ENCODE measurements around the gene NBPF11.
"Not testable (repeated sequence)": the region's sequence is repeated elsewhere in the genome, so short reads cannot be mapped to it uniquely, and the experiment has no call there.

The NBPF11 gene

GRCh38 chr1:148149050-148149815, 2.8 kb downstream of the NBPF11 start:
- not testable (repeated sequence) for DNase-seq

- DNase-seq: not testable (repeated sequence)
Measured at GRCh38 chr1:148147052-148147838, 4.8 kb downstream of the NBPF11 start.

GRCh38 chr1:148146191-148146997, 5.7 kb downstream of the NBPF11 start:
- not testable (repeated sequence) for DNase-seq

GRCh38 chr1:148143223-148143622, 8.9 kb downstream of the NBPF11 start:
- not testable (repeated sequence) for DNase-seq

GRCh38 chr1:148141936-148142335, 10.1 kb downstream of the NBPF11 start:
- DNase-seq: not testable (repeated sequence)

GRCh38 chr1:148138606-148139005, 13.5 kb downstream of the NBPF11 start:
- DNase-seq: not testable (repeated sequence)

- not testable (repeated sequence) for DNase-seq
Measured at GRCh38 chr1:148122341-148122740, 29.7 kb downstream of the NBPF11 start.

GRCh38 chr1:148120395-148120794, 31.7 kb downstream of the NBPF11 start:
- DNase-seq: peak in 1 of 2 experiments; percentile 19

- not testable (repeated sequence) for DNase-seq
Measured at GRCh38 chr1:148095732-148096131, 56.3 kb downstream of the NBPF11 start.

GRCh38 chr1:148086196-148086595, 65.9 kb downstream of the NBPF11 start:
- peak; percentile 66 to 72 for DNase-seq

- not testable (repeated sequence) for DNase-seq
Measured at GRCh38 chr1:148081205-148081604, 70.9 kb downstream of the NBPF11 start.

- DNase-seq: not testable (repeated sequence)
Measured at GRCh38 chr1:148078632-148079519, 73.2 kb downstream of the NBPF11 start.

- DNase-seq: not testable (repeated sequence)
Measured at GRCh38 chr1:148078090-148078489, 74.0 kb downstream of the NBPF11 start.

- not testable (repeated sequence) for DNase-seq
Measured at GRCh38 chr1:148077458-148077857, 74.6 kb downstream of the NBPF11 start.

GRCh38 chr1:148073392-148073791, 78.7 kb downstream of the NBPF11 start:
- not testable (repeated sequence) for DNase-seq

- DNase-seq: not testable (repeated sequence)
Measured at GRCh38 chr1:148068606-148069005, 83.5 kb downstream of the NBPF11 start.

GRCh38 chr1:148068201-148068600, 83.9 kb downstream of the NBPF11 start:
- not testable (repeated sequence) for DNase-seq

GRCh38 chr1:148060294-148060701, 91.8 kb downstream of the NBPF11 start:
- not testable (repeated sequence) for DNase-seq

- DNase-seq: not testable (repeated sequence)
Measured at GRCh38 chr1:148057384-148057783, 94.7 kb downstream of the NBPF11 start.

Measured in SHP77 (cell line).